ENCODE data around the gene INAFM2. TPM values are rescaled to one million over a fixed set of nuclear protein-coding genes. Genes with fewer than 3 reads are reported as not detected.

INAFM2 gene
- total RNA-seq, 1 experiment from 2014 or later = 8.8 TPM

DNA sequence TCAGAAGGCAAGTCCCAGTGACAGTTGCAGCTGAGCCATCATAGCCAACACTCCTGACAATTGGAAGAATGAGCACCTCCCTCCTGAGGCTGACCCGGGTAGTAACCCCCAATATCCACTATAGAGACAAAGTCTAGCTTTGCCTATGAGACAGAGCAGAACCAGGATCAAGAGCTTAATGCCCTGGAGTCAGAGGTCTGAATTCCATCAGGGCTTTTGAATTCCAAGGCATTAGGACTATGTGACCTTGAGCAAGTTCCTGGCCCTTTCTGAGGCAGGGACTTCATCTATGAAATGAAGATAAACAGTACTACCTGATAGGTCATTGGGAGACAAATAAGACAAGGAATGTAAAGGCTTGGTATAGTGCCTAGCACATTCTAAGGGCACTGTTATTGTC lies 3.1 kb upstream of the INAFM2 start:
- Histone ChIP-seq H3K36me3 (ENCODE audit: control insufficient read depth in 1 of 2, insufficient read depth in 2 of 2, low read length in 2 of 2) (no peaks in the 10 kb centered on the region), H3K4me3 (replicated peaks in 1 of 2; ENCODE audit: low read depth in 1 of 2, low read length in 2 of 2) (no peak overlapping the region), H3K4me2 (ENCODE audit: low read length) (no peak overlapping the region), H3K4me1 (ENCODE audit: control insufficient read depth in 1 of 2, insufficient read depth in 2 of 2, low read length in 2 of 2) (peaks cover 4 to 18% of the 10 kb centered on the region in 2 experiments; a peak in 3 of 4 replicates), H4K20me1 (ENCODE audit: insufficient read depth) (no peaks in the 10 kb centered on the region), H3K27me3 (ENCODE audit: insufficient read depth, low read length) (no peaks in the 10 kb centered on the region), H3K9me3 (ENCODE audit: control insufficient read depth in 1 of 2, insufficient read depth in 1 of 2, low read depth in 1 of 2, low read length in 2 of 2) (no peaks in the 10 kb centered on the region), H3K79me2 (ENCODE audit: insufficient read depth, low read length) (no peaks in the 10 kb centered on the region), H3K9me2 (ENCODE audit: insufficient read depth) (no peaks in the 10 kb centered on the region), H3K27ac (ENCODE audit: low read depth, low read length) (no peak overlapping the region), H2AFZ (ENCODE audit: low read depth, low read length, poor library complexity, severe bottlenecking) (no peak overlapping the region), H3K9ac (ENCODE audit: low read length) (no peak overlapping the region)
- DNase-seq (ENCODE audit: low read depth, low spot score) (no peak), ATAC-seq (no peak)
- intact Hi-C loops (cut with micrococcal nuclease) = no loop called here
- CTCF ChIA-PET = interaction anchor here (1.0 to 5.3 kb wide), 5 partner anchors 11 to 31 kb away, joined by 3 to 44 read pairs (median 5); partner anchors contain the start of genes CCDC9B and PLCB2
- no peak for TF ChIP-seq SIN3A (IDR thresholded peaks at IDR 0.05; ENCODE audit: low read depth)
- TF ChIP-seq YY1 (IDR thresholded peaks at IDR 0.05; ENCODE audit: extremely low read depth, insufficient replicate concordance, low read depth, low read length) = no peak
- no peak for TF ChIP-seq EZH2phosphoT487 (IDR thresholded peaks at IDR 0.05; ENCODE audit: borderline replicate concordance)
- no peak for TF ChIP-seq TCF7L2 (IDR thresholded peaks at IDR 0.05; ENCODE audit: borderline replicate concordance, extremely low read depth, insufficient read depth, insufficient read length)
- TF ChIP-seq JUND (IDR thresholded peaks at IDR 0.05) = no peak
- RAD21 ChIA-PET (ENCODE audit: low non-redundant PET in 1 of 2, low total read pairs in 2 of 2, uncharacterized antibody in 2 of 2, unreplicated experiment in 2 of 2) = interaction anchor here in 1 of 2 experiments (0.7 kb wide), 1 partner anchor 237 kb away, joined by 3 read pairs; no protein-coding TSS in a partner anchor
- POLR2A ChIA-PET = no interaction called here
- no TSS peak for BruUV-seq (replicated peaks)

DNA sequence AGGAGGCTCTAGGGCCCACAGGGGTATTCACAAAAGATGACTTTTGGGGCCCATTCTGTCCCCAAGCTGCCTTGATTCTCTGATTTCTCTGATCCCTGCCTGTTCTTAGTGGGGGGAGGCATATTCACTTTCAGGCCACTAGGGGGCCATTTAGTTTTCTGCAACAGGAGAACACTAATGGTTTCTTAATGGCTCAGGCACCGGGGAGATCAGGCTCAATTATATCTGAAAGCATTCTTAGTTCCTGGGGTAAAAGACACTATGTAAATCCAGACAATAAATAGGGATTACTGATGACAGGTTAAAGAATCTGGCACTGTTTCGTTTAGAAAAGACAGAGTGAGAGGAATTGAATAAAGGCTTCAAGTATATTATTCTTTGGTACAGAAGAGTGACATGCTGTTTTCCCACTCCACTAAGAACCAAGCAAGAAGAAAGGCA lies 2.5 kb upstream of the INAFM2 start:
- DNase-seq (ENCODE audit: low read depth, low spot score) (peak; percentile 57), ATAC-seq (peak; percentile 39)
- no TSS peak for BruUV-seq (replicated peaks)
- TF ChIP-seq SIN3A (IDR thresholded peaks at IDR 0.05; ENCODE audit: low read depth) = no peak
- TF ChIP-seq, protein P1, sequence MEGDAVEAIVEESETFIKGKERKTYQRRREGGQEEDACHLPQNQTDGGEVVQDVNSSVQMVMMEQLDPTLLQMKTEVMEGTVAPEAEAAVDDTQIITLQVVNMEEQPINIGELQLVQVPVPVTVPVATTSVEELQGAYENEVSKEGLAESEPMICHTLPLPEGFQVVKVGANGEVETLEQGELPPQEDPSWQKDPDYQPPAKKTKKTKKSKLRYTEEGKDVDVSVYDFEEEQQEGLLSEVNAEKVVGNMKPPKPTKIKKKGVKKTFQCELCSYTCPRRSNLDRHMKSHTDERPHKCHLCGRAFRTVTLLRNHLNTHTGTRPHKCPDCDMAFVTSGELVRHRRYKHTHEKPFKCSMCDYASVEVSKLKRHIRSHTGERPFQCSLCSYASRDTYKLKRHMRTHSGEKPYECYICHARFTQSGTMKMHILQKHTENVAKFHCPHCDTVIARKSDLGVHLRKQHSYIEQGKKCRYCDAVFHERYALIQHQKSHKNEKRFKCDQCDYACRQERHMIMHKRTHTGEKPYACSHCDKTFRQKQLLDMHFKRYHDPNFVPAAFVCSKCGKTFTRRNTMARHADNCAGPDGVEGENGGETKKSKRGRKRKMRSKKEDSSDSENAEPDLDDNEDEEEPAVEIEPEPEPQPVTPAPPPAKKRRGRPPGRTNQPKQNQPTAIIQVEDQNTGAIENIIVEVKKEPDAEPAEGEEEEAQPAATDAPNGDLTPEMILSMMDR (IDR thresholded peaks at IDR 0.05 in 2 of 3, conservative IDR thresholded peaks at IDR 0.05 in 1 of 3; ENCODE audit: borderline replicate concordance in 1 of 3, insufficient read depth in 1 of 3, low read depth in 2 of 3, low read length in 2 of 3) = peak; percentile 86 to 92 (median 91)
- TF ChIP-seq RAD21 (IDR thresholded peaks at IDR 0.05; ENCODE audit: low read depth) = peak; percentile 70
- peak; percentile 46 for TF ChIP-seq YY1 (IDR thresholded peaks at IDR 0.05; ENCODE audit: extremely low read depth, insufficient replicate concordance, low read depth, low read length)
- TF ChIP-seq SP1 (IDR thresholded peaks at IDR 0.05; ENCODE audit: low read depth) = no peak
- TF ChIP-seq CBX3 (IDR thresholded peaks at IDR 0.05; ENCODE audit: low read depth) = peak; percentile 49; the same call in 1 of the 2 replicates
- no peaks in the 10 kb centered on the region for H4K20me1 ChIP-seq (ENCODE audit: insufficient read depth)
- RAD21 ChIA-PET (ENCODE audit: low non-redundant PET in 1 of 2, low total read pairs in 2 of 2, uncharacterized antibody in 2 of 2, unreplicated experiment in 2 of 2) = interaction anchor here in 1 of 2 experiments (0.7 kb wide), 1 partner anchor 237 kb away, joined by 3 read pairs; no protein-coding TSS in a partner anchor
- H3K27me3 ChIP-seq (ENCODE audit: insufficient read depth, low read length) = no peaks in the 10 kb centered on the region
- POLR2A ChIA-PET = no interaction called here
- H3K4me2 ChIP-seq (ENCODE audit: low read length) = no peak overlapping the region
- H3K9ac ChIP-seq (ENCODE audit: low read length) = no peak overlapping the region
- intact Hi-C loops (cut with micrococcal nuclease) = loop anchor here (1.0 kb wide), 1 partner anchor 101 kb away; no protein-coding TSS in a partner anchor
- H2AFZ ChIP-seq (ENCODE audit: low read depth, low read length, poor library complexity, severe bottlenecking) = peak overlapping the region; percentile 50
- CTCF ChIA-PET = interaction anchor here (1.0 to 5.3 kb wide), 5 partner anchors 11 to 42 kb away, joined by 3 to 44 read pairs (median 7); partner anchors contain the start of gene CCDC9B
- no peaks in the 10 kb centered on the region for H3K79me2 ChIP-seq (ENCODE audit: insufficient read depth, low read length)
- H3K4me3 ChIP-seq (replicated peaks in 1 of 2; ENCODE audit: low read depth in 1 of 2, low read length in 2 of 2) = no peak overlapping the region
- H3K4me1 ChIP-seq (ENCODE audit: control insufficient read depth in 1 of 2, insufficient read depth in 2 of 2, low read length in 2 of 2) = peaks cover 4 to 18% of the 10 kb centered on the region in 2 experiments; a peak in 3 of 4 replicates
- H3K9me2 ChIP-seq (ENCODE audit: insufficient read depth) = no peaks in the 10 kb centered on the region
- no peaks in the 10 kb centered on the region for H3K9me3 ChIP-seq (ENCODE audit: control insufficient read depth in 1 of 2, insufficient read depth in 1 of 2, low read depth in 1 of 2, low read length in 2 of 2)
- no peaks in the 10 kb centered on the region for H3K36me3 ChIP-seq (ENCODE audit: control insufficient read depth in 1 of 2, insufficient read depth in 2 of 2, low read length in 2 of 2)
- no peak overlapping the region for H3K27ac ChIP-seq (ENCODE audit: low read depth, low read length)

All from HCT116 (cell line).